Ishikawa (cell line): Measurements from ENCODE around the gene RHO.

Source experiments
- CREB1 ChIP-seq: IDR thresholded peaks from 2 replicates; pipeline ENCODE4 v1.6.1; 2012; ENCODE audit warnings: low read depth
- EP300 ChIP-seq: IDR thresholded peaks from 2 replicates; pipeline ENCODE4 v1.6.1; 2012; ENCODE audit warnings: borderline replicate concordance
- NFIC ChIP-seq: IDR thresholded peaks from 2 replicates; pipeline ENCODE4 v1.6.1; 2012
- TF ChIP-seq, protein P1 (sequence below): IDR thresholded peaks from 2 replicates; pipeline ENCODE4 v1.6.1; 2012; ENCODE audit warnings: low read depth, mild to moderate bottlenecking
- TF ChIP-seq, protein P2 (sequence below): IDR thresholded peaks from 2 replicates; pipeline ENCODE4 v1.6.1; 2012

DNA sequence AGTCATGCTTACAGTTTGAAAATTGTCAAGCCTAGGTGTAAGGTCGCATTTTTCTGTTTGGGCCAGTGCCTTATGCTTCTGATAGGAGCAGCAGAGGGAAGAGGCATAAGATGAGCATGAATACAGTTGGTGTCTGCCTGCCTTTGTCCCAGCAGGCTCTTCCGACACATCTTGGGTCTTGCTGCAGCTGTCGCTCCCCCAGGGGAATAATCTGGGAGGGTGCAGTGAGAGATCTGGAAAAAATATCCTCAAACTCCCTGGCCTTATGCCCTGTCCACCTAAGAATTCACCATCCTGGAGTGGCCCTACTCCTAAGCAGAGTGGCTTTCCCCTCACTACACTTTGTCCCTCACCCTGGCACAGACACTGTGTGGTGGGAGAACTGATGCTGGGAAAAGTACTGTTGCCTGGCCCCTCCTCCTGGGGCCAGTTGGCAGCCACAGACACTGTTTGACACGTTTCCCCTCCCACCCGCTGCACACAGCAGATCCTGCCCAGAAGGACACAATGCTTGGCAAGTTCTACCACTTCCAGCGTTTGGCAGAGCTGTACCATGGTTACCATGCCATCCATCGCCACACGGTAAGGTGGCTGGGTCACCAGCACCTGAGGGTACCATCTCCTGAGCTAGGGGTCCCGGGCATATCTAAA, 21.1 kb upstream of the RHO start:
- TF ChIP-seq, protein P1, sequence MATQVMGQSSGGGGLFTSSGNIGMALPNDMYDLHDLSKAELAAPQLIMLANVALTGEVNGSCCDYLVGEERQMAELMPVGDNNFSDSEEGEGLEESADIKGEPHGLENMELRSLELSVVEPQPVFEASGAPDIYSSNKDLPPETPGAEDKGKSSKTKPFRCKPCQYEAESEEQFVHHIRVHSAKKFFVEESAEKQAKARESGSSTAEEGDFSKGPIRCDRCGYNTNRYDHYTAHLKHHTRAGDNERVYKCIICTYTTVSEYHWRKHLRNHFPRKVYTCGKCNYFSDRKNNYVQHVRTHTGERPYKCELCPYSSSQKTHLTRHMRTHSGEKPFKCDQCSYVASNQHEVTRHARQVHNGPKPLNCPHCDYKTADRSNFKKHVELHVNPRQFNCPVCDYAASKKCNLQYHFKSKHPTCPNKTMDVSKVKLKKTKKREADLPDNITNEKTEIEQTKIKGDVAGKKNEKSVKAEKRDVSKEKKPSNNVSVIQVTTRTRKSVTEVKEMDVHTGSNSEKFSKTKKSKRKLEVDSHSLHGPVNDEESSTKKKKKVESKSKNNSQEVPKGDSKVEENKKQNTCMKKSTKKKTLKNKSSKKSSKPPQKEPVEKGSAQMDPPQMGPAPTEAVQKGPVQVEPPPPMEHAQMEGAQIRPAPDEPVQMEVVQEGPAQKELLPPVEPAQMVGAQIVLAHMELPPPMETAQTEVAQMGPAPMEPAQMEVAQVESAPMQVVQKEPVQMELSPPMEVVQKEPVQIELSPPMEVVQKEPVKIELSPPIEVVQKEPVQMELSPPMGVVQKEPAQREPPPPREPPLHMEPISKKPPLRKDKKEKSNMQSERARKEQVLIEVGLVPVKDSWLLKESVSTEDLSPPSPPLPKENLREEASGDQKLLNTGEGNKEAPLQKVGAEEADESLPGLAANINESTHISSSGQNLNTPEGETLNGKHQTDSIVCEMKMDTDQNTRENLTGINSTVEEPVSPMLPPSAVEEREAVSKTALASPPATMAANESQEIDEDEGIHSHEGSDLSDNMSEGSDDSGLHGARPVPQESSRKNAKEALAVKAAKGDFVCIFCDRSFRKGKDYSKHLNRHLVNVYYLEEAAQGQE, result no peak
- no peak for TF ChIP-seq EP300
- TF ChIP-seq NFIC, result no peak
- no peak for TF ChIP-seq CREB1
- TF ChIP-seq, protein P2, sequence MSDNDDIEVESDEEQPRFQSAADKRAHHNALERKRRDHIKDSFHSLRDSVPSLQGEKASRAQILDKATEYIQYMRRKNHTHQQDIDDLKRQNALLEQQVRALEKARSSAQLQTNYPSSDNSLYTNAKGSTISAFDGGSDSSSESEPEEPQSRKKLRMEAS, result no peak
